GM12878 (cell line): ENCODE results near the gene NUBP1. TPM values are rescaled to one million over a fixed set of nuclear protein-coding genes. Genes with fewer than 3 reads are reported as not detected.

Experiments
- ASH2L ChIP-seq: fragments of 300-600, 200-600 bp; sonication (generic); IDR thresholded peaks from 2 replicates; pipeline ENCODE4 v1.6.1; 2017; ENCODE audit warnings: low read depth, mild to moderate bottlenecking, borderline replicate concordance
- ATF2 ChIP-seq: IDR thresholded peaks from 2 replicates; pipeline ENCODE4 v1.6.1; 2012; ENCODE audit warnings: low read length, inconsistent platforms
- ATF3 ChIP-seq: IDR thresholded peaks from 2 replicates; pipeline ENCODE4 v1.6.1; 2011; ENCODE audit warnings: low read depth, mild to moderate bottlenecking, low read length, moderate library complexity, borderline replicate concordance; ENCODE audit errors: extremely low read depth
- CBX3 ChIP-seq: fragments of 200-600 bp; sonication (generic); IDR thresholded peaks from 2 replicates; pipeline ENCODE4 v1.6.1; 2016; ENCODE audit warnings: low read depth, borderline replicate concordance
- CREB1 ChIP-seq: IDR thresholded peaks from 2 replicates; pipeline ENCODE4 v1.6.1; 2012; ENCODE audit warnings: low read depth, mild to moderate bottlenecking, inconsistent platforms
- EED ChIP-seq: sonication (generic); IDR thresholded peaks from 2 replicates; pipeline ENCODE4 v1.6.1; 2016; ENCODE audit warnings: antibody characterized with exemption, low read depth
- ETV6 ChIP-seq, 2 experiments: fragments of 450-650 bp in 1 of 2; IDR thresholded peaks in 1 of 2; conservative IDR thresholded peaks in 1 of 2; 2 replicates each; pipeline ENCODE4 v1.6.1; 2014; ENCODE audit warnings: antibody characterized with exemption in 1 of 2, borderline replicate concordance in 1 of 2, low read depth in 1 of 2, mild to moderate bottlenecking in 1 of 2, moderate library complexity in 1 of 2
- GATAD2B ChIP-seq: fragments of 450-650 bp; conservative IDR thresholded peaks from 2 replicates; pipeline ENCODE4 v1.6.1; 2017; ENCODE audit warnings: low read depth, mild to moderate bottlenecking, moderate library complexity
- IKZF1 ChIP-seq: fragments of 450-650 bp; conservative IDR thresholded peaks from 2 replicates; pipeline ENCODE4 v1.6.1; 2017; ENCODE audit warnings: antibody characterized with exemption, mild to moderate bottlenecking
- JUNB ChIP-seq: IDR thresholded peaks from 2 replicates; pipeline ENCODE4 v1.6.1; 2016; ENCODE audit warnings: antibody characterized with exemption, mild to moderate bottlenecking
- NFIC ChIP-seq: IDR thresholded peaks from 2 replicates; pipeline ENCODE4 v1.6.1; 2012; ENCODE audit warnings: low read depth, mild to moderate bottlenecking, inconsistent platforms, low read length, moderate library complexity
- RAD51 ChIP-seq: fragments of 450-650 bp; IDR thresholded peaks from 2 replicates; pipeline ENCODE4 v1.6.1; 2016; ENCODE audit warnings: moderate library complexity, mild to moderate bottlenecking, inconsistent platforms
- SREBF1 ChIP-seq: IDR thresholded peaks from 2 replicates; pipeline ENCODE4 v1.6.1; 2012; ENCODE audit warnings: mild to moderate bottlenecking, low read length
- STAT3 ChIP-seq: IDR thresholded peaks from 2 replicates; pipeline ENCODE4 v1.6.1; 2011; ENCODE audit warnings: low read depth, low read length, improper control_type of control experiment
- SUPT20H ChIP-seq: IDR thresholded peaks from 2 replicates; pipeline ENCODE4 v1.6.1; 2011; ENCODE audit warnings: low read depth, mild to moderate bottlenecking, low read length, moderate library complexity, borderline replicate concordance; ENCODE audit not compliant: control insufficient read depth
- YY1 ChIP-seq: IDR thresholded peaks from 2 replicates; pipeline ENCODE4 v1.6.1; 2011; ENCODE audit warnings: low read depth, mild to moderate bottlenecking, low read length
- ZNF622 ChIP-seq: fragments of 450-650 bp; IDR thresholded peaks from 2 replicates; pipeline ENCODE4 v1.6.1; 2017; ENCODE audit warnings: mild to moderate bottlenecking, inconsistent platforms
- ZSCAN29 ChIP-seq: fragments of 450-650 bp; IDR thresholded peaks from 2 replicates; pipeline ENCODE4 v1.6.1; 2017; ENCODE audit warnings: mild to moderate bottlenecking, moderate library complexity
- polyA plus RNA-seq, 11 experiments: library from polyadenylated mRNA; depleted of rRNA in 4 of 11; unstranded in 6 of 11; stranded (reverse) in 5 of 11; fragments of >200 nt; fragmentation: Nextera tagmentation in 4 of 11; fragmentation: Illumina TruSeq in 1 of 11; extraction: Ambion mirVana in 4 of 11; extraction: Trizol in 1 of 11; gene quantifications; 1 replicate in 1 of 11; 2 replicates in 10 of 11; pipeline versions ENCODE4 v1.2.1 to v1.2.3, GENCODE V29; 2011 to 2016; ENCODE audit warnings: inconsistent platforms in 2 of 11, missing spikeins in 2 of 11, low read depth in 1 of 11
- total RNA-seq, 4 experiments: library from RNA; depleted of rRNA in 3 of 4; stranded (reverse); fragments of >200 nt in 3 of 4; fragmentation: Illumina TruSeq in 1 of 4; extraction: Trizol in 1 of 4; gene quantifications; 2 replicates each; pipeline versions ENCODE4 v1.2.1 to v1.2.3, GENCODE V29; 2013 to 2021
- TF ChIP-seq, protein P1 (sequence below): fragments of 450-650 bp; IDR thresholded peaks from 2 replicates; pipeline ENCODE4 v1.6.1; 2018; ENCODE audit warnings: borderline replicate concordance, mild to moderate bottlenecking; ENCODE audit not compliant: partially characterized antibody
- TF ChIP-seq, protein P2 (sequence below): fragments of 450-650 bp; IDR thresholded peaks from 2 replicates; pipeline ENCODE4 v1.6.1; 2017; ENCODE audit warnings: mild to moderate bottlenecking, moderate library complexity

NUBP1 gene
- total and polyA plus RNA-seq, 10 of the 15 experiments (the other 5 are each of a cell fraction or from before 2014, with no cell fraction given): 31.0 to 74.9 (median 58.3) TPM

GRCh38 chr16:10812312-10813098 lies 68.9 kb downstream of the NUBP1 start (continued):
- TF ChIP-seq, protein P1, sequence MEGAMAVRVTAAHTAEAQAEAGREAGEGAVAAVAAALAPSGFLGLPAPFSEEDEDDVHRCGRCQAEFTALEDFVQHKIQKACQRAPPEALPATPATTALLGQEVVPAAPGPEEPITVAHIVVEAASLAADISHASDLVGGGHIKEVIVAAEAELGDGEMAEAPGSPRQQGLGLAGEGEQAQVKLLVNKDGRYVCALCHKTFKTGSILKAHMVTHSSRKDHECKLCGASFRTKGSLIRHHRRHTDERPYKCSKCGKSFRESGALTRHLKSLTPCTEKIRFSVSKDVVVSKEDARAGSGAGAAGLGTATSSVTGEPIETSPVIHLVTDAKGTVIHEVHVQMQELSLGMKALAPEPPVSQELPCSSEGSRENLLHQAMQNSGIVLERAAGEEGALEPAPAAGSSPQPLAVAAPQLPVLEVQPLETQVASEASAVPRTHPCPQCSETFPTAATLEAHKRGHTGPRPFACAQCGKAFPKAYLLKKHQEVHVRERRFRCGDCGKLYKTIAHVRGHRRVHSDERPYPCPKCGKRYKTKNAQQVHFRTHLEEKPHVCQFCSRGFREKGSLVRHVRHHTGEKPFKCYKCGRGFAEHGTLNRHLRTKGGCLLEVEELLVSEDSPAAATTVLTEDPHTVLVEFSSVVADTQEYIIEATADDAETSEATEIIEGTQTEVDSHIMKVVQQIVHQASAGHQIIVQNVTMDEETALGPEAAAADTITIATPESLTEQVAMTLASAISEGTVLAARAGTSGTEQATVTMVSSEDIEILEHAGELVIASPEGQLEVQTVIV: no peak
- TF ChIP-seq NFIC (peak; percentile 96), ZSCAN29 (0 out of 2 replicates have a peak, but pooled peaks have one; percentile 3), SREBF1 (no peak), ZNF622 (no peak), STAT3 (no peak), SUPT20H (no peak), ATF3 (no peak), ATF2 (peak; percentile 51; the same call in 1 of the 2 replicates), CREB1 (no peak), ETV6 (conservative IDR thresholded peaks at IDR 0.05 in 1 of 2, IDR thresholded peaks at IDR 0.05 in 1 of 2; ENCODE audit: borderline replicate concordance in 1 of 2, low read depth in 1 of 2) (0 out of 4 replicates have a peak, but pooled peaks of 1 of the 2 experiments have one; percentile 41), EED (peak; percentile 76), IKZF1 (peak; percentile 86), CBX3 (no peak), GATAD2B (0 out of 2 replicates have a peak, but pooled peaks have one; percentile 47), JUNB (peak; percentile 69), YY1 (no peak), ASH2L (peak; percentile 74; the same call in 1 of the 2 replicates), RAD51 (peak; percentile 18; the same call in 1 of the 2 replicates)
- TF ChIP-seq, protein P2, sequence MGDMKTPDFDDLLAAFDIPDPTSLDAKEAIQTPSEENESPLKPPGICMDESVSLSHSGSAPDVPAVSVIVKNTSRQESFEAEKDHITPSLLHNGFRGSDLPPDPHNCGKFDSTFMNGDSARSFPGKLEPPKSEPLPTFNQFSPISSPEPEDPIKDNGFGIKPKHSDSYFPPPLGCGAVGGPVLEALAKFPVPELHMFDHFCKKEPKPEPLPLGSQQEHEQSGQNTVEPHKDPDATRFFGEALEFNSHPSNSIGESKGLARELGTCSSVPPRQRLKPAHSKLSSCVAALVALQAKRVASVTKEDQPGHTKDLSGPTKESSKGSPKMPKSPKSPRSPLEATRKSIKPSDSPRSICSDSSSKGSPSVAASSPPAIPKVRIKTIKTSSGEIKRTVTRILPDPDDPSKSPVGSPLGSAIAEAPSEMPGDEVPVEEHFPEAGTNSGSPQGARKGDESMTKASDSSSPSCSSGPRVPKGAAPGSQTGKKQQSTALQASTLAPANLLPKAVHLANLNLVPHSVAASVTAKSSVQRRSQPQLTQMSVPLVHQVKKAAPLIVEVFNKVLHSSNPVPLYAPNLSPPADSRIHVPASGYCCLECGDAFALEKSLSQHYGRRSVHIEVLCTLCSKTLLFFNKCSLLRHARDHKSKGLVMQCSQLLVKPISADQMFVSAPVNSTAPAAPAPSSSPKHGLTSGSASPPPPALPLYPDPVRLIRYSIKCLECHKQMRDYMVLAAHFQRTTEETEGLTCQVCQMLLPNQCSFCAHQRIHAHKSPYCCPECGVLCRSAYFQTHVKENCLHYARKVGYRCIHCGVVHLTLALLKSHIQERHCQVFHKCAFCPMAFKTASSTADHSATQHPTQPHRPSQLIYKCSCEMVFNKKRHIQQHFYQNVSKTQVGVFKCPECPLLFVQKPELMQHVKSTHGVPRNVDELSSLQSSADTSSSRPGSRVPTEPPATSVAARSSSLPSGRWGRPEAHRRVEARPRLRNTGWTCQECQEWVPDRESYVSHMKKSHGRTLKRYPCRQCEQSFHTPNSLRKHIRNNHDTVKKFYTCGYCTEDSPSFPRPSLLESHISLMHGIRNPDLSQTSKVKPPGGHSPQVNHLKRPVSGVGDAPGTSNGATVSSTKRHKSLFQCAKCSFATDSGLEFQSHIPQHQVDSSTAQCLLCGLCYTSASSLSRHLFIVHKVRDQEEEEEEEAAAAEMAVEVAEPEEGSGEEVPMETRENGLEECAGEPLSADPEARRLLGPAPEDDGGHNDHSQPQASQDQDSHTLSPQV: peak; percentile 7; the same call in 1 of the 2 replicates
